Mesendoderm (in vitro differentiated cells): Measurements from ENCODE around the gene TDG.

ENCODE experiments used
- DNase-seq: peaks from one replicate; pipeline ENCODE4 v3.0.0; 2013
- H2AK5ac ChIP-seq: 2 replicates; pipeline ENCODE4 v1.6.1; 2013; ENCODE audit warnings: low read length, inconsistent platforms
- H2BK120ac ChIP-seq: 2 replicates; pipeline ENCODE4 v1.6.1; 2013; ENCODE audit warnings: low read depth, mild to moderate bottlenecking, low read length, moderate library complexity, mixed read lengths
- H2BK15ac ChIP-seq: replicated peaks from 2 replicates; pipeline ENCODE4 v1.6.1; 2013; ENCODE audit warnings: low read depth, mild to moderate bottlenecking, moderate library complexity
- H2BK5ac ChIP-seq: 2 replicates; pipeline ENCODE4 v1.6.1; 2013; ENCODE audit warnings: low read length, inconsistent platforms
- H3K18ac ChIP-seq: 2 replicates; pipeline ENCODE4 v1.6.1; 2013; ENCODE audit warnings: mild to moderate bottlenecking, low read length, mixed read lengths
- H3K23ac ChIP-seq: one replicate; pipeline ENCODE4 v1.6.1; 2013; ENCODE audit warnings: low read length
- H3K27ac ChIP-seq: 2 replicates; pipeline ENCODE4 v1.5.1; 2013; ENCODE audit warnings: low read depth, mild to moderate bottlenecking, inconsistent platforms, low read length, moderate library complexity
- H3K27me3 ChIP-seq: 2 replicates; pipeline ENCODE4 v1.6.1; 2013; ENCODE audit warnings: low read length, control low read depth, mild to moderate bottlenecking, inconsistent platforms; ENCODE audit not compliant: insufficient read depth, poor library complexity
- H3K36me3 ChIP-seq: 2 replicates; pipeline ENCODE4 v1.6.1; 2013; ENCODE audit warnings: low read length, inconsistent platforms; ENCODE audit not compliant: control insufficient read depth, insufficient read depth
- H3K4ac ChIP-seq: one replicate; pipeline ENCODE4 v1.6.1; 2013; ENCODE audit warnings: low read depth, mild to moderate bottlenecking, low read length, moderate library complexity
- H3K4me1 ChIP-seq: 2 replicates; pipeline ENCODE4 v1.6.1; 2013; ENCODE audit warnings: low read depth, low read length, inconsistent platforms; ENCODE audit not compliant: control insufficient read depth
- H3K4me2 ChIP-seq: 2 replicates; pipeline ENCODE4 v1.6.1; 2013; ENCODE audit warnings: low read length
- H3K4me3 ChIP-seq: 2 replicates; pipeline ENCODE4 v1.5.1; 2013; ENCODE audit warnings: mild to moderate bottlenecking, low read length
- H3K56ac ChIP-seq: one replicate; pipeline ENCODE4 v1.6.1; 2013; ENCODE audit warnings: low read length
- H3K79me1 ChIP-seq: 2 replicates; pipeline ENCODE4 v1.6.1; 2013; ENCODE audit warnings: low read length, inconsistent platforms
- H3K79me2 ChIP-seq: 2 replicates; pipeline ENCODE4 v1.6.1; 2013; ENCODE audit warnings: mild to moderate bottlenecking, low read length; ENCODE audit not compliant: control insufficient read depth, insufficient read depth
- H3K9ac ChIP-seq: 2 replicates; pipeline ENCODE4 v1.6.1; 2013; ENCODE audit warnings: low read length, inconsistent platforms
- H4K5ac ChIP-seq: one replicate; pipeline ENCODE4 v1.6.1; 2013; ENCODE audit warnings: low read length
- H4K8ac ChIP-seq: one replicate; pipeline ENCODE4 v1.6.1; 2013; ENCODE audit warnings: low read depth, mild to moderate bottlenecking, control low read depth, low read length, moderate library complexity
- WGBS: extraction: QIAGEN DNeasy Blood & Tissue Kit; methylation state at CpG from one replicate; pipeline ENCODE4 v1.1.7; 2013; ENCODE audit warnings: low lambda C conversion rate, missing lambda C conversion rate; ENCODE audit not compliant: insufficient coverage; ENCODE audit errors: extremely low coverage; 5-methylcytosine and 5-hydroxymethylcytosine counted together

The TDG gene

DNA sequence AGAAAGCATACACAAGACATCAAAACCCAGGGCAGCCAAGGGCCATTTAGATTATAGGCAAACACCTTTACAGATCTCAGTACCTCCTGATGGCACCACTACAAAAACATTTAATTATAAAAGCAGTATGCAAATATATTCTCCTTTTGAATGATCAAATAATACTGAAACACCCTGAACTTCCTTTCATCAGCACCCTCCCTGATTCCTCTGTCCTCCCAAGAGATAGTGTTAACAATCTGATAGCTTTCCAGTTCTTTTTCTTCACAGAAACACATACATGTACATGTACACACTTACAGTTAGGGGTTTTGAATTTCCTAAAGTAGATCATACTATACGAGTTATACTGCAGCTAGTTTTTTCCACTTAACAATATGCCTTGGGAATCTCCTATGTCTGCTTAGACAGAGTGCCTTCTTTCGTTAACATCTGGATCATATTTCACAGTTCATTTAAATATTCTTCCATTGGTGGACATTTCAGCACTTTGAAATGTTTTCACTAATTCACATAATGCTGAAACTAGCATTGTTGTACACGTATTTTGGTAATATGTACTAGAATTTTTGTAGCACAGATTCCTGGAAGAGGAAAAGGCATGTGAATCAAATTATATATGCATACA is 35.2 kb downstream of the TDG start:
- H3K9ac ChIP-seq: no peak overlapping the region
- H4K8ac ChIP-seq: no peak overlapping the region
- no peak overlapping the region for H2AK5ac ChIP-seq
- H3K4me1 ChIP-seq: no peaks in the 10 kb centered on the region
- H3K79me2 ChIP-seq: no peaks in the 10 kb centered on the region
- no peak overlapping the region for H2BK5ac ChIP-seq
- no peak overlapping the region for H3K18ac ChIP-seq
- H4K5ac ChIP-seq: no peak overlapping the region
- H3K27ac ChIP-seq: no peak overlapping the region
- H3K4me2 ChIP-seq: no peak overlapping the region
- no peaks in the 10 kb centered on the region for H3K36me3 ChIP-seq
- H2BK120ac ChIP-seq: no peak overlapping the region
- H3K56ac ChIP-seq: no peak overlapping the region
- no peak overlapping the region for H3K4ac ChIP-seq
- WGBS: no CpG with 5 or more reads among the region's 3 CpGs
- H3K23ac ChIP-seq: no peak overlapping the region
- no peaks in the 10 kb centered on the region for H3K79me1 ChIP-seq
- H3K4me3 ChIP-seq: no peak overlapping the region
- DNase-seq: no peak
- H2BK15ac ChIP-seq: no peak overlapping the region
- H3K27me3 ChIP-seq: no peaks in the 10 kb centered on the region

DNA sequence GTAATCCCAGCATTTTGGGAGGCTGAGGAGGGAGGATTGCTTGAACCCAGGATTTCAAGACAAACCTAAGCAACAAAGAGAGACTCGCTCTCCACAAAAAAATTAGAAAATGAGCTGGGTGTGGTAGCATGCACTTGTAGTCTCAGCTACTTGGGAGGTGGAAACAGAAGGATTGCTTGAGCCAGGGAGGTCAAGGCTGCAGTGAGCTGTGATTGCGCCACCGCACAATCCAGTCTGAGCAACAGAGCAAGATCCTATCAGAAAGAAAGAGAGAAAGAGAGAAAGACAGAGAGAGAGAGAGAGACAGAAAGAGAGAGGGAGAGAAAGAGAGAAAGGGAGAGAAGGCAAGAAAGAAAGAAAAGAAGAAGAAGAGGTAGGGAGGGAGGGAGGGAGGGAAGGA is 37.0 kb downstream of the TDG start:
- no peak overlapping the region for H3K56ac ChIP-seq
- H4K5ac ChIP-seq: no peak overlapping the region
- no peak overlapping the region for H3K4me3 ChIP-seq
- WGBS: no CpG with 5 or more reads among the region's 3 CpGs
- no peak overlapping the region for H3K18ac ChIP-seq
- no peak overlapping the region for H3K4me2 ChIP-seq
- no peak overlapping the region for H3K27ac ChIP-seq
- H3K23ac ChIP-seq: no peak overlapping the region
- no peaks in the 10 kb centered on the region for H3K79me2 ChIP-seq
- no peak overlapping the region for H2BK5ac ChIP-seq
- no peaks in the 10 kb centered on the region for H3K36me3 ChIP-seq
- no peak overlapping the region for H3K9ac ChIP-seq
- H2BK120ac ChIP-seq: no peak overlapping the region
- H2AK5ac ChIP-seq: no peak overlapping the region
- no peak overlapping the region for H2BK15ac ChIP-seq
- no peaks in the 10 kb centered on the region for H3K79me1 ChIP-seq
- H3K4me1 ChIP-seq: no peaks in the 10 kb centered on the region
- H3K4ac ChIP-seq: no peak overlapping the region
- H3K27me3 ChIP-seq: no peaks in the 10 kb centered on the region
- DNase-seq: no peak
- H4K8ac ChIP-seq: no peak overlapping the region

GRCh38 chr12:104003596-104003995 is 37.9 kb downstream of the TDG start:
- Histone ChIP-seq H3K23ac (no peak overlapping the region), H4K5ac (no peak overlapping the region), H3K18ac (no peak overlapping the region), H2BK120ac (no peak overlapping the region), H3K36me3 (no peaks in the 10 kb centered on the region), H3K4me2 (no peak overlapping the region), H4K8ac (no peak overlapping the region), H2BK15ac (no peak overlapping the region), H3K9ac (no peak overlapping the region), H3K56ac (no peak overlapping the region), H2AK5ac (no peak overlapping the region), H2BK5ac (no peak overlapping the region), H3K27ac (no peak overlapping the region), H3K4me3 (no peak overlapping the region), H3K79me2 (no peaks in the 10 kb centered on the region), H3K4ac (no peak overlapping the region), H3K4me1 (no peaks in the 10 kb centered on the region), H3K79me1 (no peaks in the 10 kb centered on the region), H3K27me3 (no peaks in the 10 kb centered on the region)
- DNase-seq: no peak
- WGBS: no CpG with 5 or more reads among the region's 2 CpGs

DNA sequence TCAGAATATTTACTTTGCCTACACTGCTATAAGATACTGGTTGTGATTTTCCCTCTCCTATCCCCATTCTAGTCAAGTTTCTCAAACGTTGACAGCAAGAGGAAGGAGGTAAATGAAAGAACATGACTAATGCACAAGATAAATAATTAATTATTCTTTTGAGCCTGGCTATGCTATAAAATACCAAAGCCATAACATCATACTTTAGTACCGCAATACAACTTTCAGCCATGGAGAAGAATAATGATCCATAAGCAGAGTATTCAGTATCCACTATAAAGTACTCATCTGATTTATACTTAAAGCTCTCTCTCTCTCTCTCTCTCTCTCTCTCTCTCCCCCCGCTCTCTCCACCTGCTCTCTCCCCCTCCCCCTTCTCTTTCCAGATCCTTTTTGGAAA is 41.3 kb downstream of the TDG start:
- no peak overlapping the region for H3K4me2 ChIP-seq
- DNase-seq: no peak
- H2BK120ac ChIP-seq: no peak overlapping the region
- H3K79me1 ChIP-seq: no peaks in the 10 kb centered on the region
- no peaks in the 10 kb centered on the region for H3K36me3 ChIP-seq
- no peaks in the 10 kb centered on the region for H3K27me3 ChIP-seq
- H2AK5ac ChIP-seq: no peak overlapping the region
- no peak overlapping the region for H3K4me3 ChIP-seq
- no peak overlapping the region for H4K8ac ChIP-seq
- H2BK5ac ChIP-seq: no peak overlapping the region
- no peak overlapping the region for H3K27ac ChIP-seq
- no peak overlapping the region for H3K4ac ChIP-seq
- no peak overlapping the region for H3K56ac ChIP-seq
- no peaks in the 10 kb centered on the region for H3K79me2 ChIP-seq
- H3K23ac ChIP-seq: no peak overlapping the region
- no peak overlapping the region for H3K9ac ChIP-seq
- H4K5ac ChIP-seq: no peak overlapping the region
- H3K18ac ChIP-seq: no peak overlapping the region
- no peak overlapping the region for H2BK15ac ChIP-seq
- no peaks in the 10 kb centered on the region for H3K4me1 ChIP-seq
- no CpG with 5 or more reads among the region's 3 CpGs for WGBS

- no peak overlapping the region for H3K4me2 ChIP-seq
- no peak overlapping the region for H3K18ac ChIP-seq
- no peak overlapping the region for H3K4me3 ChIP-seq
- no peaks in the 10 kb centered on the region for H3K27me3 ChIP-seq
- no peak overlapping the region for H4K8ac ChIP-seq
- no peaks in the 10 kb centered on the region for H3K4me1 ChIP-seq
- H3K9ac ChIP-seq: no peak overlapping the region
- no peaks in the 10 kb centered on the region for H3K79me1 ChIP-seq
- H3K23ac ChIP-seq: no peak overlapping the region
- H3K27ac ChIP-seq: no peak overlapping the region
- H3K4ac ChIP-seq: no peak overlapping the region
- no peak overlapping the region for H2AK5ac ChIP-seq
- no peak overlapping the region for H4K5ac ChIP-seq
- no peak overlapping the region for H3K56ac ChIP-seq
- no peak for DNase-seq
- H2BK5ac ChIP-seq: no peak overlapping the region
- no CpG with 5 or more reads among the region's 4 CpGs for WGBS
- H3K79me2 ChIP-seq: no peaks in the 10 kb centered on the region
- H2BK120ac ChIP-seq: no peak overlapping the region
- H2BK15ac ChIP-seq: no peak overlapping the region
- H3K36me3 ChIP-seq: no peaks in the 10 kb centered on the region
Measured at GRCh38 chr12:104010121-104010520, 44.4 kb downstream of the TDG start.

DNA sequence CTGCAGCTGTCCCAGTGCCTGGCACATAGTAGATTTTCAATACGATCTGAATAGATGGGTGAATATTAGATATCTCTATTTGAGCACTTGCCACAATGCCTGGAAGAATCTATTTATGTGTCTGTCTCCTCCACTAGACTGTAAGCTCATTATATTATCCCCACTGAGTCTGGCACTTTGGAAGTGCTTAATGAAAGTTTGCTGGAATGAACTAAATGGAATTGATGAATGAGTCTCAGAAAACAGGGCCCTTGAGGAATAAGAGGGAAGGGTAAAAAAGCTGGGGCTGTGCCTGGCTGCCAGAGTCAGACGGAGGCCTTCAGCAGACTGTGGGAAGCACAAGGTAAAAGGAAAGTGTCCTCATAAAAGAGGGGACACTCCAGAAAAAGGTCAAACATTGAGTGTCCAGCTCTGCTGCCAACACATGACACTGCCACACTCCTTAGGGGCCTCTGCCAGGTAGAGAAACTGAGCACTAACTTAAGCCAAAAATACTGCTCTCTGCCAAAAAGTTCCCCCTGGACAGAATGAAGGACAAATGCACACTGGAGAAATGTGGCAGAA is 45.0 kb downstream of the TDG start:
- H2AK5ac ChIP-seq: no peak overlapping the region
- H2BK120ac ChIP-seq: no peak overlapping the region
- H3K79me1 ChIP-seq: no peaks in the 10 kb centered on the region
- H3K4me3 ChIP-seq: no peak overlapping the region
- no peak overlapping the region for H3K56ac ChIP-seq
- no peak overlapping the region for H2BK15ac ChIP-seq
- no peak overlapping the region for H3K4me2 ChIP-seq
- DNase-seq: no peak
- no peaks in the 10 kb centered on the region for H3K36me3 ChIP-seq
- H3K4me1 ChIP-seq: no peaks in the 10 kb centered on the region
- H3K18ac ChIP-seq: no peak overlapping the region
- no peak overlapping the region for H4K8ac ChIP-seq
- no peak overlapping the region for H4K5ac ChIP-seq
- no peaks in the 10 kb centered on the region for H3K79me2 ChIP-seq
- no peaks in the 10 kb centered on the region for H3K27me3 ChIP-seq
- H3K23ac ChIP-seq: no peak overlapping the region
- no peak overlapping the region for H2BK5ac ChIP-seq
- H3K27ac ChIP-seq: no peak overlapping the region
- WGBS: no CpG with 5 or more reads among the region's 2 CpGs
- H3K4ac ChIP-seq: no peak overlapping the region
- H3K9ac ChIP-seq: no peak overlapping the region
